GM12878 (cell line): ENCODE results near the gene PELI1. TPM values are rescaled to one million over a fixed set of nuclear protein-coding genes. Genes with fewer than 3 reads are reported as not detected.

Experiments used
- ATAC-seq: fragments of 200-7000 bp; cut with Tn5 transposase; 3 replicates; pipeline ENCODE4 v1.9.1; 2020; ENCODE audit warnings: mild to moderate bottlenecking, moderate library complexity
- BruUV-seq: library from RNA; stranded (reverse); fragments of 400-500 nt; replicated peaks from 2 replicates; lab custom pipeline; 2021; lab: Mats Ljungman, UMichigan
- CTCF ChIA-PET: fragments of 300-600 bp; sonication (Branson Sonifier 250); formaldehyde crosslinking; extraction: SDS; loops from one replicate; lab custom pipeline; 2021; ENCODE audit warnings: inconsistent platforms; lab: Yijun Ruan, JAX
- POLR2A ChIA-PET: fragments of 350-600 bp; formaldehyde crosslinking; extraction: SDS; loops from one replicate; lab custom pipeline; 2021; ENCODE audit warnings: inconsistent platforms; lab: Charles Lee
- RAD21 ChIA-PET: fragments of 300-600 bp; sonication (Branson Sonifier 250); formaldehyde crosslinking; loops from one replicate; lab custom pipeline; 2023; ENCODE audit warnings: antibody characterized with exemption; ENCODE audit not compliant: unreplicated experiment; lab: Charles Lee
- SMC1A ChIA-PET: fragments of 300-600 bp; sonication (Branson Sonifier 250); formaldehyde crosslinking; loops from one replicate; lab custom pipeline; 2023; ENCODE audit not compliant: unreplicated experiment, uncharacterized antibody; lab: Charles Lee
- DNase-seq: peaks from one replicate; pipeline ENCODE4 v3.0.0-alpha.2; 2011; ENCODE audit warnings: low read depth, low spot score
- FAIRE-seq: peaks from 3 replicates; lab custom pipeline; 2011; peaks lifted over from hg19 to GRCh38; lab: Jason Lieb, UNC
- H2AFZ ChIP-seq: 2 replicates; pipeline ENCODE4 v1.6.0; 2011; ENCODE audit warnings: low read depth, low read length, control low read depth; ENCODE audit not compliant: control insufficient read depth
- H3K27ac ChIP-seq: 2 replicates; pipeline ENCODE4 v1.5.1; 2011; ENCODE audit warnings: control low read depth; ENCODE audit not compliant: control insufficient read depth, insufficient read depth
- H3K27me3 ChIP-seq, 2 experiments: replicated peaks in 1 of 2; 2 replicates each; pipeline versions ENCODE4 v1.6.0 to v1.6.1; 2011; ENCODE audit warnings: low read length in 1 of 2; ENCODE audit not compliant: control insufficient read depth in 2 of 2, insufficient read depth in 2 of 2
- H3K36me3 ChIP-seq, 2 experiments: 2 replicates each; pipeline ENCODE4 v1.5.1; 2011; ENCODE audit warnings: low read length in 1 of 2; ENCODE audit not compliant: control insufficient read depth in 2 of 2, insufficient read depth in 2 of 2
- H3K4me1 ChIP-seq: 2 replicates; pipeline ENCODE4 v1.6.1; 2011; ENCODE audit warnings: mild to moderate bottlenecking, low read length, moderate library complexity, mixed read lengths; ENCODE audit not compliant: control insufficient read depth, insufficient read depth
- H3K4me2 ChIP-seq: 2 replicates; pipeline ENCODE4 v1.6.0; 2011; ENCODE audit warnings: control low read depth; ENCODE audit not compliant: control insufficient read depth, insufficient read depth
- H3K4me3 ChIP-seq: fragments of 200-600 bp; sonication (generic); 2 replicates; pipeline ENCODE4 v1.5.1; 2016
- H3K79me2 ChIP-seq: 2 replicates; pipeline ENCODE4 v1.6.0; 2011; ENCODE audit warnings: low read length; ENCODE audit not compliant: control insufficient read depth, insufficient read depth
- H3K9ac ChIP-seq: 2 replicates; pipeline ENCODE4 v1.8.0; 2011; ENCODE audit warnings: low read length, control low read depth, mixed read lengths; ENCODE audit not compliant: control insufficient read depth, insufficient read depth
- H3K9me3 ChIP-seq: replicated peaks from 3 replicates; pipeline ENCODE4 v1.5.1; 2011; ENCODE audit warnings: mild to moderate bottlenecking, low read length; ENCODE audit not compliant: control insufficient read depth, insufficient read depth
- H4K20me1 ChIP-seq: 2 replicates; pipeline ENCODE4 v1.6.0; 2011; ENCODE audit not compliant: control insufficient read depth, insufficient read depth
- CHD4 ChIP-seq: fragments of 200-600 bp; sonication (generic); IDR thresholded peaks from 2 replicates; pipeline ENCODE4 v1.6.1; 2016; ENCODE audit warnings: mild to moderate bottlenecking
- KLF5 ChIP-seq: fragments of 450-650 bp; IDR thresholded peaks from 2 replicates; pipeline ENCODE4 v1.6.1; 2014; ENCODE audit warnings: mild to moderate bottlenecking; ENCODE audit not compliant: partially characterized antibody
- LARP7 ChIP-seq: fragments of 450-650 bp; IDR thresholded peaks from 2 replicates; pipeline ENCODE4 v1.6.1; 2017; ENCODE audit warnings: mild to moderate bottlenecking
- MAX ChIP-seq: IDR thresholded peaks from 2 replicates; pipeline ENCODE4 v1.6.1; 2012; ENCODE audit warnings: low read depth, low read length, improper control_type of control experiment
- REST ChIP-seq: IDR thresholded peaks from 2 replicates; pipeline ENCODE4 v1.6.1; 2012; ENCODE audit warnings: mild to moderate bottlenecking, low read depth, low read length
- ZBED1 ChIP-seq: IDR thresholded peaks from 2 replicates; pipeline ENCODE4 v1.6.1; 2016; ENCODE audit warnings: borderline replicate concordance
- WGBS: methylation state at CpG from one replicate; pipeline ENCODE4 v1.1.6; 2016; ENCODE audit warnings: low lambda C conversion rate; ENCODE audit not compliant: insufficient replicate concordance, insufficient coverage; ENCODE audit errors: missing lambda C conversion rate; 5-methylcytosine and 5-hydroxymethylcytosine counted together
- in situ Hi-C: fragments of 300-500 bp; cut with MboI; formaldehyde crosslinking; loops from 9 replicates; pipeline ENCODE4 v1.14.3; 2018; ENCODE audit warnings: mixed read lengths
- intact Hi-C: fragments of 100-400 bp; cut with micrococcal nuclease; formaldehyde crosslinking; loops from one replicate; pipeline ENCODE4 v1.14.2; 2022; ENCODE audit not compliant: unreplicated experiment
- polyA plus RNA-seq, 11 experiments: library from polyadenylated mRNA; depleted of rRNA in 4 of 11; unstranded in 6 of 11; stranded (reverse) in 5 of 11; fragments of >200 nt; fragmentation: Nextera tagmentation in 4 of 11; fragmentation: Illumina TruSeq in 1 of 11; extraction: Ambion mirVana in 4 of 11; extraction: Trizol in 1 of 11; gene quantifications; 1 replicate in 1 of 11; 2 replicates in 10 of 11; pipeline versions ENCODE4 v1.2.1 to v1.2.3, GENCODE V29; 2011 to 2016; ENCODE audit warnings: inconsistent platforms in 2 of 11, missing spikeins in 2 of 11, low read depth in 1 of 11
- total RNA-seq, 4 experiments: library from RNA; depleted of rRNA in 3 of 4; stranded (reverse); fragments of >200 nt in 3 of 4; fragmentation: Illumina TruSeq in 1 of 4; extraction: Trizol in 1 of 4; gene quantifications; 2 replicates each; pipeline versions ENCODE4 v1.2.1 to v1.2.3, GENCODE V29; 2013 to 2021

The PELI1 gene
- total and polyA plus RNA-seq, 10 of the 15 experiments (the other 5 are each of a cell fraction or from before 2014, with no cell fraction given), result 12.1 to 92.0 (median 39.8) TPM

DNA sequence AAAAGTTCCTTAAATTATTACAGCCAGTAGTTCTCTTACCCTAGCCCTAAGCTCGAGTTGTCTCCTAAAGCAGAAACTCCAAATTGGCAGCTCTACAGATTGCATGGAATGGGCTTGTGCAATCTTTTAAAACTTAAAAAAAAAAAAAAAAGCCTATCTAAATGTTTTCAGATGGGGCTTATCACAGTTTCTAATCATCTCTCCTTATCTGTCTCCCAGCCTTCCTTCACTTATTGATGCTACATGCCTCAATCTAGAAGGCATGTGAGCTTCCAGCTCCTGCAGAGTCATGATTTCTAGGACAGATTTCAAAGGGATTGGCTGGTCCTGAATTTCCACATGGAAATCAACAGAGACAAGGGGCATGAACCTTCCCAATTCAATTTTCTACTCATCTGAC, 33.1 kb upstream of the PELI1 start:
- SMC1A ChIA-PET, result interaction anchor here (0.7 to 4.7 kb wide), 10 partner anchors 9 to 118 kb away, joined by 3 to 33 read pairs (median 4); no protein-coding TSS in a partner anchor
- no peaks in the 10 kb centered on the region for H3K79me2 ChIP-seq
- RAD21 ChIA-PET, result interaction anchor here (1.0 to 1.6 kb wide), 7 partner anchors 8 to 149 kb away, joined by 3 to 8 read pairs (median 3); no protein-coding TSS in a partner anchor
- H3K4me3 ChIP-seq, result no peak overlapping the region
- DNase-seq (no peak), ATAC-seq (no peak), FAIRE-seq (no peak)
- H3K27ac ChIP-seq, result no peak overlapping the region
- TF ChIP-seq REST (no peak), ZBED1 (no peak), MAX (no peak), LARP7 (no peak), CHD4 (no peak), KLF5 (no peak)
- H3K36me3 ChIP-seq, result no peaks in the 10 kb centered on the region
- CTCF ChIA-PET, result interaction anchor here (0.6 to 3.8 kb wide), 3 partner anchors 9 to 151 kb away, joined by 3 to 16 read pairs (median 3); no protein-coding TSS in a partner anchor
- POLR2A ChIA-PET, result interaction anchor here (0.6 to 1.7 kb wide), 8 partner anchors 11 to 754 kb away, joined by 3 to 8 read pairs (median 4); no protein-coding TSS in a partner anchor
- no peaks in the 10 kb centered on the region for H3K27me3 ChIP-seq
- no peak overlapping the region for H2AFZ ChIP-seq
- no TSS peak for BruUV-seq
- H3K9ac ChIP-seq, result no peak overlapping the region
- H4K20me1 ChIP-seq, result no peaks in the 10 kb centered on the region; the same call in 1 of the 2 replicates
- intact Hi-C loops (no loop called here), in situ Hi-C loops (no loop called here)
- WGBS, result 100% methylated on average over 1 of the region's 1 CpG
- no peak overlapping the region for H3K4me2 ChIP-seq
- H3K4me1 ChIP-seq, result peaks cover 19% of the 10 kb centered on the region; the same call in 1 of the 2 replicates
- no peaks in the 10 kb centered on the region for H3K9me3 ChIP-seq
